Eye (tissue), 1 donor: ENCODE measurements around the gene SNRPA1.
"Not testable (repeated sequence)": the region's sequence is repeated elsewhere in the genome, so short reads cannot be mapped to it uniquely, and the experiment has no call there.

Source experiments
- DNase-seq: peaks from one replicate; pipeline ENCODE4 v3.0.0-alpha.2; 2015

Gene SNRPA1

GRCh38 chr15:101293122-101293521 is 1.9 kb downstream of the SNRPA1 start:
- peak; percentile 6 for DNase-seq

GRCh38 chr15:101288905-101289513 is 6.0 kb downstream of the SNRPA1 start:
- DNase-seq: peak; percentile 69

DNA sequence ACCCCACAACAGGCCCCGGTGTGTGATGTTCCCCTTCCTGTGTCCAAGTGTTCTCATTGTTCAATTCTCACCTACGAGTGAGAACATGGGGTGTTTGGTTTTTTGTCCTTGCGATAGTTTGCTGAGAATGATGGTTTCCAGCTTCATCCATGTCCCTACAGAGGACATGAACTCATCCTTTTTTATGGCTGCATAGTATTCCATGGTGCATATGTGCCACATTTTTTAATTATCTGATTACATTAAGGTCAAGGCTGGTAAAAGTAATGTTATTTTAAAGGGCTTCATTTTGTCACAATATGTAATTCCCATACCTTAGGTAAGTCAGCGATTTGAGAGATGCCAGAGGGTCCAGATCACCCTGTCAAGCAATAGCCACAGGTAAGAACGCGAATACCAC is 7.7 kb downstream of the SNRPA1 start:
- not testable (repeated sequence) for DNase-seq

DNA sequence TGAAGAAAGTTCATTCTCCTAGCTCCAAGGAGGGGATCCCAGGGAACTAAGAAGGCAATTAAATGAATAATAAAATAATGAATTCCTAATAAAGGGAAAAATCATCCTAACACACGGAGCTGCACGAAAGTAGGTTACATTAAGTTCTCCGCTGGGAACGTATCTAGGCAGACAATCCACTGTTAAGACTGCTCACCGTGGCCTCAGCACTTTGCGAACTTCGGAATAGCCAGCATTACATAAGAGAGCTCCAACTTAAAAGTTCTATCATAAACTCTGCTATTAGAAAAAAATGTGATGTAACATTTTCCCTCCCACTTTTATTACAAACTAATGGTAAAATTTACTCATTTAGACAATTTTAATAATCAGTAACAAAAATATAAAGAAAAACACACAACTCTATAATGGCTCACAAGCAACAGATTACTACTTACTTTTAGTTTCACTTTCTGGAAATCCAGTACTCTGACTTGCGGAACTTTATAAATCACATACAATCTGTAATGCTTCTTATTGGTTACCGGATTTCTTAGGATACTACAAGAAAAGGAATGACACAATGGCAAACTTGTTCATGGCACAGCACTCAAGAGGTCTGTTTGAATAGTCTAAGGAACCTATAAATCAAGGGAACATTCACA is 8.5 kb downstream of the SNRPA1 start:
- no peak for DNase-seq

DNA sequence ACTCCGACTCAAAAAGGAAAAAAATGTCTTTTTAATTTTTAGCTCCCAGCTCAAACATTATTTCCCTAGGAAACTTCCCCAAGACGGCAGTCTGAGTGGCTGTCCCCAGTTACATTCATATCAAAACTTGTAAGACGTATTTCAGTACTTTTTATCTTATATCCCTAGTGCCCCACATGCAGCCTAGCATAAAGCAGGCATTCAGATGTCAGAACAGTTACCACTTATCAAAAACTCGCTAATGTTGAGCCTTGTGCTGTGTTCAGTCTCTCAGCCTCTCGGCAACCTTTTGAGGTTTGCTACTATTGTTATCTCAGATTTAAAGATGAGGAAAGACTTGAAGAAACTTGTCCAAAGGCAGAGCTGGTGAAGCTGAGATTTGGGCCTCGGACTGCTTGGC is 11.1 kb downstream of the SNRPA1 start:
- DNase-seq: no peak

GRCh38 chr15:101280007-101280406 is 15.0 kb downstream of the SNRPA1 start:
- no peak for DNase-seq

DNA sequence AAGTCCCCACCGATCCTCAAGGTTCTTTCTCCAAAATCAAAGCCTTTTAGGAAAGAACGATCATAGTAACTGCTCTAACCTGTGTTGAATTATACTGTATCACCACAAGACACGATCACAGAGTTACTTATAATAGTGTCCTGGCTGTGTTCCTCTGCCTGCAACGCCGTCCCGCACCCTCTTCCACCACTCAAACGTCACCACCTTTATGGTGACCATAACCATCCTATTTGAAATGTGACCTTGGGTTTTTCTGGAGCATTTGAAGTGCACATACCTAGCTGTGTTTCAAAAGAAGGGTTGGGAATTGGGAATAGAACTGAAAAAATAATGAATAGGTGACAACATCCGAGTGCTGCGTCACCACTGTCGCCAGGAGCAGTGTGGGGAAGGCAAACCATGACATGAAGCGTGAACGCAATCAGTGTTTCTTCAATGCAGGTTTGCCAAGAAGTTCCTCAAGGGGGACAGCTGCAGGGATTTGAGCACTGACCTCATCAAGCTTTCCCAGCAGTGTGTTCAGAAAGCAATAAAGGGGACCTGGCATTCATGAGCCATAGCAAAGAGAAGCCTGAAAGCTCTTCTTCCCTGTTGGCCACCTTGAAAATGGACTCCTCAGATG is 17.0 kb downstream of the SNRPA1 start:
- no peak for DNase-seq

- peak; percentile 95 for DNase-seq
These were observed 17.8 kb downstream of the SNRPA1 start, which contains the start of gene SELENOS for GRCh38 chr15:101277038-101277822. SELENOS (minus strand) TSS chr15:101277485; CDS start chr15:101277417, 68 bp downstream.

DNA sequence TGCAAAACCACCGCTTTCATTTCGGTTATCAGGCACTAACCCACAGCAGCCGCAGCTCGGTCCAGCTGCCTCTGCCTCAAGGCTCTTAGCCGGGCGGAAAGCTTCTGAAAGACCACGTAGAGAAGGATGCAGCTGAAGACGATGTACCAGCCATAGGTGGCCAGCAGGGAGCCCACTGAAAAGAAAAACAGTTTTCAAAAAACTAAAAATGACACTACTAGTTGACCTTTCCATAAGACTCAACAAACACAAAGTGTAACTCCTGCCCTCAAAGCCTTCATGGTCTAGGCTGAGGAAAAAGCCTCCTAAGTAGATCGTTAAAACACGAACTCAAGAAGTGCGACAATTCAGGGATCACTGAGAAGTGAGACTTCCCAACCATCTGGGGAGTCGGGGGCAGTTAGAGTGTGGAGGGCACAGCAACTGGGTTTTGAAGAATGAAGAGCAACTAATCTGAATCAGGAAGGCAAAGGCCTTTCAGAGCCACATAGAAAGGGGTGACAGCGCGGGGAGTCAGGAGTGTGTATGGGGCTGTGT is 18.5 kb downstream of the SNRPA1 start:
- peak; percentile 43 for DNase-seq

- no peak for DNase-seq
These were observed 20.0 kb downstream of the SNRPA1 start for GRCh38 chr15:101275018-101275417.

GRCh38 chr15:101273534-101273933 is 21.5 kb downstream of the SNRPA1 start:
- DNase-seq: no peak

DNA sequence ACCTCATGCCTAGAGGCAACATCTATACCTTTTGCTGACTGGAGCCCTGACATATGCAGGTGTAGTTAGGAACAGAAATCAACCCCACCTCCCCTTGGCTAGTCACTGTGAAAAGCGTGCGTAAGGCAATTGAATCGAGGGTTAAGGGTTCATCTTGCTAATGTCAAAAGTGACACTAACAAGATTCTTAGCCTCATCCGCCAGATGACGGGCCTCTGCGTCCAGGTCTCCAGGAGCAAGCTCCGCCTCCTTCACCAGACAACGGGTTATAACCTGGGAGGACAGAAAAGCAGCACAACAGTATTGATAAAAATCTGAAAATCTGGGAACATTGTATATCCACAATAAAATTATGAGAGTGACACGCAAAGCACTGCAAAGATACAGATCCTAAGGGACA is 22.5 kb downstream of the SNRPA1 start:
- DNase-seq: no peak

DNA sequence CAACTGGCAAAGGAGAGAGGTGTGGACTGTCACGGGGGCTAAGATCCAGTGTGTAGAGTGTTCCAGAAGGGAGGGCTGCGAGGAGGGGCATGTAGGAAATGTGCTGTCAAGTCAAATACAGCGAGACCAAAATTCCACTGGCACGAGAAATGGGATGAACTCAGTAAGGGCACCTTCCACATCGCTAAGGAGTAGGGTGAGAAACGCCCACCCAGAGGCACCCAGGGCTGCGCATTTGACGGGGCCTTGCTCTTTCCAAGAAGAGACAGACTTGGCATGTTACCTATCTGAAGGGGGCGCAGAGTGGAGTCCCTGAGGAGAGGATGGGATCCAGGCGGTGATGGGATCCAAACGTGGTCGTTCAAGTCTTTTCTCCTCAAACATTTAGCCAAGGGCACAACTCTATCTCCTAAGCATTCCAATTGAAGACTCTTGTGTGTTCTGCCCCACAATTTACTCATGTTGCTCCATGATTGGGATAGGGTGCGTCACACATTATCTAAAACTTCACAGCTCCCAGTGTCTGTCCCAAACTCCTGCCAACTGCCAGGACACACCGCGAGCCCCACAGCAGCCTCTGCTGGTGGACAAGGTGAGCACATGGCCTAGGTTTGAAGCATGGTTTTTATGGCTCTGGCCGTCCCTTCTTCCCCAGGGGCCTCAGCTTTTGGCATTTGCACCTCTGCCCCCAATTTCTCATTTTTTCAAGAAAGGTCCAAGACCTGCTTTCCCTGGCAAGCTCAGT is 25.4 kb downstream of the SNRPA1 start:
- DNase-seq: no peak

DNA sequence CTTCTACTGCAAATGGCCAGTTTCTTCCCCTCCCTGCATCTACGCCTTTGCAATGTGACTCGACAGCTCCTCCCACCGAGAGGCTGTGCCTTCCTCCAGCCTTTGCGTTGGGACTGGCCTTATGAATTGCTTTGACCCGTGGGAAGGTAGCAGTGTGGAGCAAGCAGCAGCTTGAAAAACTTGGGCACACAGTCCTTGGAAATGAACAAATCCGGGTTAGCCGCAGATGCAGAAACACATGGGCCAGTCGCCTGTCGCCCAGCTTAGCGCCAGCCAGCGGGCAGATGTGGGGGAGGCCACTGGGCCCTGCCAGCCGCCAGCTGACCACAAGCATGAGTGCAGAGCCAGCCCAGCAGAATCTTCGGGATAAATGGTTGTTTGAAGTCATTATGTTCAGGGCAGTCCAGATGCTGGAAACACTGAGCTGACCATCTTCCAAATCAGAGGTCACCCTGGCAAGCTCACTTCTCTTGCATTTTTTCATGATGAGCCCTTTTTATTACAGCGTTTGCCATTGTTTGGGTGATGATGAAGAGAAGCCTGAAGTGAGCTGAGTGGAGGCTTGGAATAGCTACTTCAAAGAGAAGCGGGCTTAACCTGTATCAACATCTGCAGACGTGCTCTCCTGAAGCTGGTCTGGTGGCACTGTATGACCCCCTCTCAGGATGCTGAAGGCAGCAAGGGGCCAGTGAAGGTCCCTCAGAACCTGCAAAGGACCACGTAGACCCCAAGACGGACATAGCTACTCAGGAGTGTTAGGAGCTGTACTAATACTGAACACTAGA is 27.5 kb downstream of the SNRPA1 start:
- DNase-seq: no peak

DNA sequence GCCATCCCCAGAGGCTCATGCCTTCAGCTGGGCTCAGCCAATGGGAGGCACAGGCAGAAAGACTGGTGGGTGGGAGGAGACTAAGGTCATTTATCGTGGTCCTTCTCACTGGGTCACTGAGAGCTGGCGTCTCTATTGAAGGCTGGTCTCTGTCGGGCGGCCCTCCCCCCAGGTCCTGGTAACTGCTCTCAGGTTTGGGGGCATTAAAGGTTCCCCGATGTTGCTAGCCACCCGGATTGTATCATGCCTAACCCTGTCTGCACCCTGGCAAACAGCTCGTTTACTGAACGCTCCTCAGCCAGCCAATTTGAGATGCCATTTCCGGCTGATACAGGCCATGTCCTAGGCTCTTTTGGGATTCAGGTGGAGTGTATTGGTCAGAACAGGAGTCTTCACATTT is 28.3 kb downstream of the SNRPA1 start:
- DNase-seq: no peak

- DNase-seq: no peak
These were observed 29.0 kb downstream of the SNRPA1 start for GRCh38 chr15:101266034-101266433.

DNA sequence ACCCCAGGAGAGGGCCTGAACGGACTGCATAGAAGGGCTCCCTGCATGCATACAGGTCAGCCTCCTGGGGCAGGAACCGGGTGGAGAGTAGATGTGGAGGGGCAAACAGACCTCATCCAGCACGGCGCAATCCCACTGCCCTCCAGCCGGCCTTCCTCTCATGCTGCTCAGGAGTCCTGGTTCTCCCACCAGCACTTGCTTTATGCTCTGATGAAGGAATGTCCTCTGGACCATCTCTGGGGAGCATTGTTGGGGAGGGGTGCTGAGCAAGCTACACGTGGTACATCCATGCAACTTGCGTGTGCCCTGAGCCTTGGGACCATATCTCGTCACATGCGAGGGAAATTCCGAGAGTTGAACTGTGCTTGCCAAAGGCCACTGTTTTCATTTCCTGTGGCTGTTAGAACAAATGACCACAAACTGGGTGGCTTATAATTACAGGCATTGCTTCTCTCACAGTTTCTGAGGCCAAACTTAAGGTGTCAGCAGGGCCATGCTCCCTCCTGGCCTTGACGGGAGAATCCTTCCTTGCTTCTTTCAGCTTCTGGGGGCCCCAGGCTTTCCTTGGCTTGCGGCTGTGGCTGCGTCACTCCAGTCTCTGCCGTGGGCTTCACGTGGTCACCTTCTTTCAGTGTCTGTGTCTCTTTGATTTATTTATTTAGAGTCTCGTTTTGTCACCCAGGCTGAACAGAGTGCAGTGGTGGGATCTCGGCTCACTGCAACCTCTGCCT is 30.0 kb downstream of the SNRPA1 start:
- no peak for DNase-seq

DNA sequence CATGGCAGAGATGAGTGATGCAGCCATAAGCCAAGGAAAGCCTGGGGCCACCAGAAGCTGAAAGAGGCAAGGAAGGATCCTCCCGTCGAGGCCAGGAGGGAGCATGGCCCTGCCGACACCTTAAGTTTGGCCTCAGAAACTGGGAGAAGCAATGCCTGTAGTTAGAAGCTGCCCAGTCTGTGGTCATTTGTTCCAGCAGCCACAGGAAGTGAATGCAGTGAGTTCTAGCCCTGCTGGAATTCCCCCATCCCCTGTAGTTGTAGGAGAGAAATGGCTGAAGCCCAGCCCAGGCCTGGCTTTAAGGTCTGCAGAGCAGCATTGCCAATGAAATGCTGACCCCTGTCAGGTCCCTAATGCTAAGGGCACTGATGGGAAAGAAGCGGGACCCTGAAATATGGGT is 31.0 kb downstream of the SNRPA1 start:
- DNase-seq: no peak

GRCh38 chr15:101262551-101262950 is 32.5 kb downstream of the SNRPA1 start:
- no peak for DNase-seq

DNA sequence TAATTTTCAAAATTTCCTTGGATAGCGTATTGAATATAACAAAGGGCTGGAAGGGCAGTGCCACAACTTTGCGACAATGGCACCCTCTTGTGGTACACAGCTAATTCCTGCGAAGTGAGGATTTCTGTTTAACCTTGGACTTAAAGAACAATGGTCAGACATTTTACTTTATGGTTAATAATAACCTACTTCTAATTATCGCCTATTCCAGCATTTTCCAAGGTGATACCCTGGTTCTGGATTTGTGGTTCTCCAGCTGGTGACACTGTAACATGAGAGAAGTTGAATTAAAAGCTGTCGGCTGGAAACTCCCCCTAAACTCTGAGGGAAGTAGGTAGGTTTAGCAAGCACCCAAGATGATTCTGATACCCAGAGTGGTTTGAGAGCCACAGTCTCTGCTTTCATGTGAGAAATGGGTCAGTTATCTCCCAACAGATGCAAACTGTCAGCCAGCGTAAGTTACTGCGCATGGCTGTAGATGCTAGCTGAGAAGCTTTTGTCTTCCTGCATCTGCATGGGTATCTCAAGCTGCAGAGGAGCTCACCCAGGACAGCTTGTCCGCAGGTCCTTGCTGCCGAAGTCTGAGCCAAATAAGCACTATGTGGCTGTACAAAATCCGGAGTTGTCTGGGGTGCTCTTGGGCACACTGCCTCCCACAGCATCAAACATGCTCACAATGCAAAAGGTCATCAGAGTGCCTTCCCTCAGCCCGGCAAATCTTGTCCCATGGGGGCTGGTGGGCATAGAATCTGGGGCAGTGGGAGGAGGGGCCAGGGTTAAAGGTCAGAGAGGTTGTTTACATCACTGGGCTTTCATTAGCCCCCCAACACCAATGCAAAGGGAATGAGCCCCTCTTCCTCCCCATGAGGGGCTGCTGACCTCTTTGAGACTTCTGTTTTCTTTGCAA is 36.6 kb downstream of the SNRPA1 start:
- DNase-seq: peak; percentile 92
